ENCODE data around the gene ADGRV1.

GRCh38 chr5:91026466-91026865 is 467.9 kb downstream of the ADGRV1 start:
- TF ChIP-seq CTCF (IDR thresholded peaks at IDR 0.05), result no peak
- TF ChIP-seq POLR2AphosphoS5 (IDR thresholded peaks at IDR 0.05), result no peak
- TF ChIP-seq POLR2A (IDR thresholded peaks at IDR 0.05), result no peak
- no peak for TF ChIP-seq EP300 (IDR thresholded peaks at IDR 0.05)
